Measurements from ENCODE around the gene TIMMDC1.
A peak's percentile ranks its signal among the peaks of the same experiment; 100 is the strongest.
"Not testable (repeated sequence)": the region's sequence is repeated elsewhere in the genome, so short reads cannot be mapped to it uniquely, and the experiment has no call there.

The TIMMDC1 gene

DNA sequence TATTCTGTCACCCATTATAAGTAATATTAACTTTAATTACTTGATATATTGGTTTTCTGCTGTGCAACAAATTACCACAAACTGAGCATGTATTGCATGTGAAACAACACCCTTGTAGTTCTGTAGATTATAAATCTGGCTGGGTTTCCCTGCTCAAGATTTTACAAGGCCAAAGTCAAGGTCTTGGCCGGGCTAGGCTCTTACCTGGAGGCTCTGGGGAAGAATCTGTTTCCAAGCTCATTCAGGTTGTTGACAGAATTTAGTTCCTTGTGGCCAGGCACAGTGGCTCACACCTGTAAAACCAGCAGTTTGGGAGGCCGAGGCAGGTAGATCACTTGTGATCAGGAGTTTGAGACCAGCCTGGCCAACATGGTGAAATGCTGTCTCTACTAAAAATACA, 16.3 kb downstream of the TIMMDC1 start:
- no peak for DNase-seq

- DNase-seq, result no peak
Observed at GRCh38 chr3:119517112-119517511, 18.8 kb downstream of the TIMMDC1 start.

DNA sequence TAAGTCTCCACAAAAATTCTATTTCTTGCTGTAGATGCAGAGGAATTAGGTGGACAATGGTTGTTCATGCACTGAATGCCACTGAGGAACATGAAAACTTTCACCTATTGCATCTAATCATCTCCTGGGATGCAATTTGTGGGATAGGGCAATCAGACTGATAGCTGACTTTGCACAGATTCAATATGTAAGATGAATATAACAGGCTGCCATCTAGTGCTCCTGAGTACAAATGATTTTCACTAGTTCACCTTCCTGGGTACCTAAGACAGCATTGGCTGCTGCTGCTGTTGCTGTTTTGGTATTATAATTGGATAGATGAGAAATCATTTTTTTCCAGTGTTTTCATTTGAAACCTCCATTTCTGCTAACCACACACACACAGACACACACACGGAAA, 19.7 kb downstream of the TIMMDC1 start:
- no peak for DNase-seq

DNA sequence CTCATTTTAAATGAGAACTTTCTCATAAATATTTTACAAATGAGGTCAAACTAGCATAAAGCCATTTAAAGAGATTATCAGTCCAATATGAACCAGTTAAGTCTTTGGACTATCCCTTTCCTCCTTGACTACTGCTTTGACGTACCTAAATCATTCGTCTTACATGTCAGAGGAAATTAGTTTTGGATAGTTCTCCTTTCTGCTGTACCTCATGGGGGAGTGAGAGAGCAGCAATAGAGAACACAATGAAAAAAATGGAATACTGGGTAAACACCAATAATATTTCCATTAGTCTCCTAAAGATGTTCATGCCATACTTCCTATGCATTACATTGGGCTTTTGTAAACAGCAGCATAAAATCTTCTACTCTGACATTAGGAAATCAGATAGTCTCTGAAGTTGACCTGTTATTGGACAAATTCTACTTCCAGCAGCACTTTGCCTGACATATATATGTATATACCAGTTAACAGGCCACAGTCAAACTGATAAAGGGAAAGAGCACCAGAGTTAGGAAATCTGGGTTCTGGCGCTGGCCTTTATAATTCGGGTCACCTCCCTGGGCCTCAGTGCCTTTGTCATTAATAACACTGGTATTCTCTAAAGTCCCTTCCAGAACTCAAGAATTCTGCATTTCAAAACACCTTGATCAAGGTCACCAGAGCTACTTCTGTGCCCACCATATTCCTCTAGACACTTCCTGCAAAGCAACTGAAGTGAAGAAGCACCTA, 26.8 kb downstream of the TIMMDC1 start:
- peak; percentile 4 for DNase-seq

GRCh38 chr3:119527714-119528113, 29.4 kb downstream of the TIMMDC1 start:
- no peak for DNase-seq

- no peak for DNase-seq
Observed at GRCh38 chr3:119529883-119530282, 31.5 kb downstream of the TIMMDC1 start.

DNA sequence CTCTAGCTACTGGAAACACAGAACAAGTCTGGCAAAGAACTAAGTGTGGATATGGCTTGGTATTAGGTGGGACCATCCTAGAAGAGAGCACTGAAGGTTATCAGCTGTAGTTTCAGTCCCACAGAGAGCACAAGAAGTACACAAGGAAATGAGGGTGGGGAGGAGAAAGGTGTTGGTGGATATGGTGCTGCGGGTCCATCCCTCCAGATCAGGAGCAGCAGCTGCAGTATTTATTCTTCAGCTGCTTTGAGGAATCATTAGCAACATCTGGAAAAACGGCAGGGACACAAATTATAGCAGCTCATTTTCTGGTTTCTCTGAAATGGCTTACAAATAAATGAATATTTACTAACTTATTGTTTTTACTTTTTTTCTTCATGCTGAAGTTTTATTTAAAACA, 32.1 kb downstream of the TIMMDC1 start:
- no peak for DNase-seq

GRCh38 chr3:119531151-119531550, 32.8 kb downstream of the TIMMDC1 start:
- DNase-seq, result no peak

DNA sequence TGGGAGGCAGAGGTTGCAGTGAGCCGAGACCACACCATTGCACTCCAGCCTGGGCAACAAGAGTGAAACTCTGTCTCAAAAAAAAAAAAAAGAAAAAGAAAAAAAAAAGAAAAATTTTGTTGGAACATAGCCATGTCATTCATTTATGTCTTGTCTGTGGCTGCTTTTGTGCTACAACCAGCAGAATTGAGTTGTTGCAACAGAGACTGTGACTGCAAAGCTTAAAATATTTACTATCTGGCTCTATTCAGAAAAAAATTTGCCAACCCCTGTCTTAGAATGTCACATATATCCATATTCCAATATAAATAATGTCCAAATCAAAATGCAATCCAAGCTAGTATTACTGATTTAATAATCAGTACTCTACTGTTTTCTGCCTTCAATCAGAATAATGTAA, 35.9 kb downstream of the TIMMDC1 start:
- no peak for DNase-seq

GRCh38 chr3:119536757-119537156, 38.4 kb downstream of the TIMMDC1 start:
- DNase-seq, result no peak

DNA sequence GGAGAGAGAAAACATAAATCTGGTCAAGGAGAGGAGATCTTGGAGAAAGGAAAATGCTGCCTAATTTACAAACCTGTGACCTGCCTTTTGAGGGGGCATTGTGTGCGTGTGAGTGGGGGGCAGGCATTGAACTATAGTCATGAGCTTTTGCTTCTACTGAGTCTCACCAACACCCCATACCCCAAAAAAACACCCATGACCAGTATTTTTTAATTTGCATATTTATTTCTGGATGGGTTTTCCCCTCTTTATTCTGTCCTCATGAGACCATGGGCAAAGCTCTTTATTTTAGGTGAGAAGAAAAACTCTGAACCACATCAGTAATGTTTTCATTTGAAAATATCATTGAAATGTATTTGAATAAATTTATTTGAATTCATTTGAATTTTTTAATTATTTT, 40.4 kb downstream of the TIMMDC1 start:
- DNase-seq, result no peak

DNA sequence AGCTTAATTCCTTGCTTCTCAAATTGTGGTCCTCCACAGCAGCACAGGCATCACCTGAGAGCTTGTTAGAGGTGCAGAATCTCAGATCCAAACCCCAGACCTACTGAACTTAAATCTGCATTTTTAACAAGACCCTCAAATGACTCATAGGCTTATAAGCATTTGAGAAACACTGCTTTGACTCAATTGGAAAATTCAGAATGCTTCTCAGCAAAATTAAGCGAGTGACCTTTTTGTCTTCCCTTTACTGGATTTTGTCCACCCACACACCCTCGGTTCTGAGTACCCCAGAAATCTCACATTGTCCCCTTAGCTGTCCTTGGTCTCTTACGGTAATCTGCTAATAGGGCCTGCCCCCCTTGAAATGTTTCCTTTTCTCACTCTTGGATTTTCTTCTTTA, 43.2 kb downstream of the TIMMDC1 start:
- no peak for DNase-seq

DNA sequence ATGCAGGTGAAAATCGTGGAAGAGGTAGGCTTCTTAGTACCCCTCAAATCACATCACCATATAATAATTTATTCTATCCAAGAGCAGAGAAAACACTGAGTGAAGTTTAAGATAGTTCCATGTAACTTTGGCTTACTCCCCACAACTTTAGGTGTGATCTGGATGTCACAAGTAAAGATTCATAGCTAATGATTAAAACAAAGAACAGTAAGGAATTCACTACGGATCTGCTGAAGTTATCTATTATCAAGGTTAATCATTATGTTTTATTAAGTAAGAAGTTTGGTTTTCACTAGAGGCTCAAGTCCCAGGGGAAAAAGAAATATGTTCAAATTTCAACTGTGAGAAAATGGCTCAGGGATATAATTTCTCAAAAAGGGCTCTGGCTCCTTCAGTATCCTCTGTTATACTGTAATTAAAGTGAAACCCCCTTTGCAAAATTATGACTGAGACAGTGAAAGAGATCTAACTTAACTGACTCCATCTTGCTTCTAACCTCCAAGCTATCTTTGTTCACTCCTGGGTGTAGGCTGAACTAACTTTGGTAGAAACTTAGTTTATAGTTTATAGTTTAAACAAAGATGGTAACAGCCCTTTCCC, 43.9 kb downstream of the TIMMDC1 start:
- no peak for DNase-seq

GRCh38 chr3:119543147-119543546, 44.8 kb downstream of the TIMMDC1 start:
- DNase-seq, result no peak

DNA sequence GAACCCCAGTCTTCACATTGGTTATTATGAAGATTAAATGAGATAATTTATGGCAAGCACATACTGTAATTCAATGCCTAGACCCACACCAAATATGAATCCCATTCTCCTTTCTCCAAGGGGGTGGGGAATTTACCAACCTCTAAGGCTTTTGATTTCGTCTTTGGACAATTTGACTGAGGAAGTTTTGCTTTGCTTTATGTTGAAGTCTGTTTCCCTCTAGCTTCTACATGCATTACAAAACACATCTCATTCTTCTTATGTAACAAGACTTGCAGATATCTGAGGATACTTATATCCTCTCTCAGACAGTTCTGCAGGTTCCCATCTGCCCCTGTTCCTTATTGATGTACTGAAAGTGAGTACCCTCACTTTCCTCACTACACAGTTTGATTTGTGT, 48.9 kb downstream of the TIMMDC1 start:
- no peak for DNase-seq

GRCh38 chr3:119548341-119548740, 50.0 kb downstream of the TIMMDC1 start:
- no peak for DNase-seq

DNA sequence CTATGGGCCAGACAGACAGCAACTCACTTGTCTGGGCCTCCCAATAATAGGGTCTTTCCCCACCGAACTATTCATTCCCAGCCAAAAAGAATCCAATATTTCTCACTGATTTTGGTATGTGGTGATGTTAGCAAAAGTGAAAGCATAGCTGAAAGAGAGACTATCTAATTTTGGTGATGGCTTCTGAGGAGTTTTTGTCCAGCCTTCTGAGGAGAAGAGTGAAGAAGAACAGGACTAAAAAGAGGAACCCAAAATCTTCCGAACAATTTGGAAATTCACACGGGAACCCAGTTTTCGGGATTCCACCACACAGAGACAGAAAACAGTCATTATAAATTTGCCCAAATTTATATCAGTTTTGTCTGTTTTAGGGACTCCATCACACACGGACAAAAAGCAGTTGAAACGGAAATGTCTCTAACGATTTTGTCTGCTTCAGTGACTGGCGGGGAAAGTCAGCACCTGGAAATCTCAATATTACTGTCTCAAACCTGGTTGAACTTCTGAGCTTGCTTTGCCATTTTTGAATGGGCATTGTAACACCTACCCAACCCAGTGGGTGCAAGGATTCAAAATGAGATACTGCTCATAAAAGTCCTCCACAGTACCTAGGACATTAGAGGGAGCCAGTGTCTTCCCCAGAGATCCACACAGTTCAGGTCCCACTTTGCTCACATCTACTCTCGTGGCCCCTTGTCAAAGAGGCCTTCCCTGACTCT, 52.0 kb downstream of the TIMMDC1 start:
- DNase-seq, result no peak

DNA sequence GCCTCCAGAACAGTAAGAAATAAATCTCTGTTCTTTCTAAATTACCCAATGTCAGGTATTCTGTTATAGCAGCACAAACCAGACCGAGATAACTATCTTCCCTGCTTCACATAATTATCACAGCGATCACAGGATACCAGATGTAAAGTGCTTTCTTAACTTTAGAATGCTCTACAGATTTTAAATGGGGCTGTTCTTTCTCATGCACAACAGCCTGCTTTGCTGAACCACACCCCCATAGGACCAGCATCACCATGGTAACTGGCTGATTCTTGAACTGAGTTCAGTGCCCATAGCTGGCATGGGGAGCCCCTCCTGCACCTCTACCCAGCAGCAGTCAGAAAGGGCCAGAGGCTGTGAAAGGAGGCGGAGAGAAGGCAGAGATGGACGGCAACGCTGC, 53.3 kb downstream of the TIMMDC1 start:
- no peak for DNase-seq

- not testable (repeated sequence) for DNase-seq
Observed at GRCh38 chr3:119552928-119553327, 54.6 kb downstream of the TIMMDC1 start.

- no peak for DNase-seq
Observed at GRCh38 chr3:119553823-119554415, 55.6 kb downstream of the TIMMDC1 start.

DNA sequence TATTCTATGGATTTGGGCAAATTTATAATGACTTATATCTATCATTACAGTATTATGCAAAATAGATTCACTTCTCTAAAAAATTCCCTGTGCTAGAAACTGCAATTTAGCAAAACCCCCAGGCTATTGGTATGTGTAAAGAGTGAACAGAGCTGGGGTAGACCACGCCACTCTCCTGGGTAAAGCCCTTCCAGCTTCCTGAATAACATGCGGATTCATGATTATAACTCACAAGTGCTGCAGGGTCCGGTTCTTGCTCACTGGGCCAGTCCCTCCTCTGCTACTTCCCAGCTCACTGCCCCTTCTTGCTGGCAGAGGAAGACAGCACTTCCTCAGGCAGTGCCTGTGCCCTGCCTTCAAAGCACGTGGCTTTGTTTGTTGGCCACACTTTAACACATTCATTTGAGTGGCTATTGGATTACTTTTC, 57.0 kb downstream of the TIMMDC1 start:
- no peak for DNase-seq

DNA sequence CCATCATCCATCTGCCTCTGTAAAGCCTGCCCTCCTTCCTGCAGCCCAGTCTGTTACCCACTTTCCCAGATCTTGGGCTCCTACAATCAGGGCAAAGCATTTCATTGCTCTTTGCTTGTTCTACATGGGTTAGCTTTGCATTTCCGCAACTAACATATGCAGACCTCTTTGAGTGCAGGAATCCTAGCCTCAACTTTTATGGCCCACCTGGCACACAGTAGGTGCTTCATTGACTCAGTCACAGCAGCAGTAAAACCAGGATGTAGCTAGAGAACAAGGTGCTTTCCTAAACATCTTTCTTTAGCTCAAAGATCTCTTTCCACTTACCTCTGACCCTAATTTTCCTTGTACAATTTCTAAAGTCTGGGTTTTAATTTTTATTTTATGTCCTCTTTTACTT, 57.6 kb downstream of the TIMMDC1 start:
- DNase-seq, result no peak

DNA sequence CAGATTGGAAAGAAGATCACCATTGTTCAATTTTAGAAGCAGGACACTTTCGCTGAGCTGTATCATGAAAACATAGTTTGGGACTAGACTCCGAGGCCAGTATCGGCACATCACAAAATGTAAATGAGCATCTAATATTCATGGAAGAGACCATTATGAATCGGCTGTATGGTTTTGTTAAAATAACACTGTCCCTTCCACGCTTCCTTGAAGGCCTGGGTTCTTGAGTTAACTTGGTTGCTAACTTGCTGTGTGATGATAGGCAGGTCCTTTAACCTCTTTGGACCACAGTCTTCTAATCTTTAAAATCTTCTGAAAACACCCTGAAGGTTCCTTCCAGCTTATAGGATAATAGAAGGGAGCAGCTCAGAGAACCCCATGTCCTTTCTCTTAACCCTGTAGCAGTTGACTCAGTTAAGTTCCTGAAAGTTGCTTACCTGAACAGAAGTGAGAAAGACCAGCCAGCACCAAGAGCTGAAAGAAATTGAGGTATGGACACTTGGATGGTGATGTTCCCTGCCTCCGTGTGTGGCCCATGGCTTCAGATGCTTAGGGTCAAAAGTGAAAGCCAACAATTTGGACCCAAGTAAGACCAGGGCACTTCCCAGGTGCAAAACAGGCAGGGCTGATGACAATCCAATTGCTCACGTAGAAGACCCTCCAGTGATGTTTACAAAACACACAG, 59.0 kb downstream of the TIMMDC1 start:
- DNase-seq, result no peak

All from CD4-positive, alpha-beta T cell treated with Interleukin-4 for 4 hours (primary cell).